Endothelial cell of umbilical vein (primary cell): ENCODE data around the gene WDTC1. TPM values are rescaled to one million over a fixed set of nuclear protein-coding genes. Genes with fewer than 3 reads are reported as not detected.

Experiments
- BruUV-seq: library from RNA; stranded (reverse); fragments of 400-500 nt; replicated peaks from 2 replicates; lab custom pipeline; 2021; lab: Mats Ljungman, UMichigan
- CTCF ChIA-PET: fragments of 300-600, 350-600 bp; sonication (Branson Sonifier 250); formaldehyde crosslinking; loops from one replicate; lab custom pipeline; 2021; ENCODE audit warnings: antibody characterized with exemption, inconsistent platforms; lab: Charles Lee
- POLR2A ChIA-PET: fragments of 300-600, 350-600 bp; sonication (Branson Sonifier 250); formaldehyde crosslinking; loops from one replicate; lab custom pipeline; 2021; ENCODE audit warnings: antibody characterized with exemption, inconsistent platforms; lab: Charles Lee
- DNase-seq: peaks from one replicate; pipeline ENCODE4 v3.0.0-alpha.2; 2011; ENCODE audit warnings: low read depth, low spot score
- FAIRE-seq: peaks from 2 replicates; lab custom pipeline; 2011; peaks lifted over from hg19 to GRCh38; lab: Jason Lieb, UNC
- H2AFZ ChIP-seq: 2 replicates; pipeline ENCODE4 v1.6.0; 2012; ENCODE audit warnings: low read depth, low read length, control low read depth, inconsistent platforms
- H3K27ac ChIP-seq: 2 replicates; pipeline ENCODE4 v1.5.1; 2011; ENCODE audit warnings: low read depth, mild to moderate bottlenecking, control low read depth, low read length, moderate library complexity; ENCODE audit not compliant: insufficient read depth
- H3K27me3 ChIP-seq, 2 experiments: 2 replicates each; pipeline versions ENCODE4 v1.6.0 to v1.6.1; 2011; ENCODE audit warnings: low read length in 2 of 2, mixed read lengths in 1 of 2; ENCODE audit not compliant: control insufficient read depth in 2 of 2, insufficient read depth in 2 of 2
- H3K36me3 ChIP-seq, 2 experiments: 2 replicates in 1 of 2; 3 replicates in 1 of 2; pipeline ENCODE4 v1.5.1; 2011; ENCODE audit warnings: low read length in 2 of 2, mild to moderate bottlenecking in 1 of 2, moderate library complexity in 1 of 2; ENCODE audit not compliant: control insufficient read depth in 2 of 2, insufficient read depth in 2 of 2; ENCODE audit errors: extremely low read depth in 1 of 2
- H3K4me1 ChIP-seq: 3 replicates; pipeline ENCODE4 v1.5.1; 2011; ENCODE audit warnings: mild to moderate bottlenecking, low read length; ENCODE audit not compliant: control insufficient read depth, insufficient read depth; ENCODE audit errors: extremely low read depth
- H3K4me2 ChIP-seq: 2 replicates; pipeline ENCODE4 v1.6.1; 2011; ENCODE audit warnings: low read length, control low read depth, mixed read lengths; ENCODE audit not compliant: insufficient read depth
- H3K4me3 ChIP-seq, 3 experiments: fragments of 200-600 bp in 1 of 3; sonication (generic), shearing (Covaris generic) in 1 of 3; replicated peaks in 1 of 3; 2 replicates each; pipeline ENCODE4 v1.5.1; 2011 to 2016; ENCODE audit warnings: control low read depth in 3 of 3, low read length in 3 of 3, mild to moderate bottlenecking in 2 of 3, inconsistent platforms in 1 of 3, low read depth in 1 of 3, moderate library complexity in 1 of 3; ENCODE audit not compliant: insufficient read depth in 1 of 3
- H3K79me2 ChIP-seq: 2 replicates; pipeline ENCODE4 v1.6.0; 2012; ENCODE audit warnings: low read length, inconsistent platforms; ENCODE audit not compliant: control insufficient read depth, insufficient read depth
- H3K9ac ChIP-seq: replicated peaks from 2 replicates; pipeline ENCODE3; 2011; ENCODE audit warnings: low read length, control low read depth; ENCODE audit not compliant: insufficient read depth; ENCODE audit errors: extremely low read depth
- H3K9me1 ChIP-seq: replicated peaks from 3 replicates; pipeline ENCODE4 v1.6.0; 2011; ENCODE audit warnings: mild to moderate bottlenecking, low read length; ENCODE audit not compliant: control insufficient read depth, insufficient read depth; ENCODE audit errors: extremely low read depth
- H3K9me3 ChIP-seq: replicated peaks from 2 replicates; pipeline ENCODE4 v1.5.1; 2012; ENCODE audit warnings: low read length, inconsistent platforms; ENCODE audit not compliant: control insufficient read depth, insufficient read depth
- H4K20me1 ChIP-seq: replicated peaks from 2 replicates; pipeline ENCODE3; 2011; ENCODE audit warnings: mild to moderate bottlenecking, low read length; ENCODE audit not compliant: control insufficient read depth, insufficient read depth; ENCODE audit errors: extremely low read depth
- EZH2 ChIP-seq: IDR thresholded peaks from 2 replicates; pipeline ENCODE4 v1.6.1; 2012; ENCODE audit warnings: borderline replicate concordance, low read depth, mild to moderate bottlenecking, moderate library complexity, low read length, inconsistent platforms; ENCODE audit not compliant: severe bottlenecking
- FOS ChIP-seq: IDR thresholded peaks from 2 replicates; pipeline ENCODE4 v1.6.1; 2011; ENCODE audit warnings: mild to moderate bottlenecking, low read length, moderate library complexity, borderline replicate concordance; ENCODE audit not compliant: insufficient read depth
- GATA2 ChIP-seq: IDR thresholded peaks from 2 replicates; pipeline ENCODE4 v1.7.0; 2011; ENCODE audit warnings: low read depth, mild to moderate bottlenecking, moderate library complexity, mixed read lengths, low read length; ENCODE audit not compliant: insufficient read length, insufficient read depth
- JUN ChIP-seq: IDR thresholded peaks from 2 replicates; pipeline ENCODE4 v1.6.1; 2011; ENCODE audit warnings: borderline replicate concordance, low read depth; ENCODE audit not compliant: insufficient read length, insufficient read depth
- MYC ChIP-seq: IDR thresholded peaks from one replicate; pipeline ENCODE4 v1.6.1; 2011; ENCODE audit warnings: mild to moderate bottlenecking, low read depth, low read length
- POLR2A ChIP-seq: IDR thresholded peaks from 2 replicates; pipeline ENCODE4 v1.6.1; 2012; ENCODE audit warnings: low read depth, mild to moderate bottlenecking, control low read depth, low read length
- POLR2AphosphoS5 ChIP-seq: IDR thresholded peaks from 2 replicates; pipeline ENCODE4 v1.6.1; 2012; ENCODE audit warnings: low read depth, mild to moderate bottlenecking, control low read depth, low read length, moderate library complexity; ENCODE audit not compliant: insufficient read depth
- dilution Hi-C: fragments of 300-500 bp; cut with MboI; formaldehyde crosslinking; loops from one replicate; pipeline ENCODE4 v1.15.0; 2019; ENCODE audit warnings: low sequenced_read_pairs; ENCODE audit not compliant: extremely low pct_ligation_motif_present
- intact Hi-C: fragments of 100-400 bp; cut with micrococcal nuclease; formaldehyde crosslinking; loops from one replicate; pipeline ENCODE4 v1.10.0; 2022
- polyA plus RNA-seq, 4 experiments: library from polyadenylated mRNA; depleted of rRNA in 3 of 4; stranded (reverse) in 3 of 4; unstranded in 1 of 4; fragments of >200 nt; gene quantifications; 2 replicates each; pipeline versions ENCODE4 v1.2.1 to v1.2.3, GENCODE V29; 2011 to 2012; ENCODE audit warnings: missing spikeins in 1 of 4
- total RNA-seq: library from RNA; stranded (reverse); gene quantifications from 2 replicates; pipeline ENCODE4 v1.2.3, GENCODE V29; 2021
- TF ChIP-seq, protein P1 (sequence below): IDR thresholded peaks from 2 replicates; pipeline ENCODE4 v1.6.1; 2011; ENCODE audit not compliant: insufficient read depth, insufficient read length
- TF ChIP-seq, protein P2 (sequence below), 2 donors: IDR thresholded peaks; 1 replicate in 1 of 2; 2 replicates in 1 of 2; pipeline ENCODE4 v1.5.1; 2011; ENCODE audit warnings: low read length in 2 of 2, mild to moderate bottlenecking in 2 of 2, moderate library complexity in 2 of 2, control low read depth in 1 of 2, inconsistent platforms in 1 of 2, low read depth in 1 of 2; ENCODE audit not compliant: insufficient read depth in 1 of 2; ENCODE audit errors: extremely low read depth in 1 of 2

WDTC1 gene
- total and polyA plus RNA-seq, 2 donors (not counting 3 experiments of a cell fraction or from before 2014, with no cell fraction given) = 15.4 to 27.6 TPM

DNA sequence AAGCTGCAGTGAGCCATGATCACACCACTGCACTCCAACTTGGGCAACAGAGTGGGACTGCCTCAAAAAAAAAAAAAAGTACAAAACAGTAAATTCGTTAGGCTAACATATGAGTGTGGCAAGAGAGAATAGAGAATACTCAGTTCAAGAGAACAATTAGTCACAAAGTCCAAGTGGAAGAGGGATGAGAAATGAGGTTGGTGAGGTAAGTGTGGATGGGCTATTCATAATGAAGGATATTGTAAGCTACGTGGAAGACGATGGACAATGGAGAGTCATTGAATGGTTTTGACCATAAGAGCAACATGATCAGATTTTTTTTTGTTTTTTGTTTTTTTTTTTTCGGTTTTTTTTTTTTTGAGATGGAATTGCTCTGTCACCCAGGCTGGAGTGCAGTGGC is 34.8 kb downstream of the WDTC1 start:
- no peak for FAIRE-seq
- POLR2A ChIA-PET = no interaction called here

More for the DNA sequence above, 34.8 kb downstream of the WDTC1 start:
- H3K36me3 ChIP-seq = no peaks in the 10 kb centered on the region
- H3K9ac ChIP-seq = no peak overlapping the region
- no peak overlapping the region for H3K27ac ChIP-seq
- no peaks in the 10 kb centered on the region for H3K9me1 ChIP-seq
- H3K79me2 ChIP-seq = no peaks in the 10 kb centered on the region
- H2AFZ ChIP-seq = no peak overlapping the region
- no peaks in the 10 kb centered on the region for H3K4me1 ChIP-seq
- no peak overlapping the region for H3K4me2 ChIP-seq
- H4K20me1 ChIP-seq = no peaks in the 10 kb centered on the region
- CTCF ChIA-PET = no interaction called here
- no peak overlapping the region for H3K4me3 ChIP-seq
- intact Hi-C loops (no loop called here), dilution Hi-C loops (no loop called here)
- H3K27me3 ChIP-seq = no peaks in the 10 kb centered on the region
- no peak for TF ChIP-seq MYC
- no peak for TF ChIP-seq POLR2A
- TF ChIP-seq, protein P1, sequence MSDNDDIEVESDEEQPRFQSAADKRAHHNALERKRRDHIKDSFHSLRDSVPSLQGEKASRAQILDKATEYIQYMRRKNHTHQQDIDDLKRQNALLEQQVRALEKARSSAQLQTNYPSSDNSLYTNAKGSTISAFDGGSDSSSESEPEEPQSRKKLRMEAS = no peak
- TF ChIP-seq FOS = no peak
- no peak for TF ChIP-seq POLR2AphosphoS5
- TF ChIP-seq, protein P2, sequence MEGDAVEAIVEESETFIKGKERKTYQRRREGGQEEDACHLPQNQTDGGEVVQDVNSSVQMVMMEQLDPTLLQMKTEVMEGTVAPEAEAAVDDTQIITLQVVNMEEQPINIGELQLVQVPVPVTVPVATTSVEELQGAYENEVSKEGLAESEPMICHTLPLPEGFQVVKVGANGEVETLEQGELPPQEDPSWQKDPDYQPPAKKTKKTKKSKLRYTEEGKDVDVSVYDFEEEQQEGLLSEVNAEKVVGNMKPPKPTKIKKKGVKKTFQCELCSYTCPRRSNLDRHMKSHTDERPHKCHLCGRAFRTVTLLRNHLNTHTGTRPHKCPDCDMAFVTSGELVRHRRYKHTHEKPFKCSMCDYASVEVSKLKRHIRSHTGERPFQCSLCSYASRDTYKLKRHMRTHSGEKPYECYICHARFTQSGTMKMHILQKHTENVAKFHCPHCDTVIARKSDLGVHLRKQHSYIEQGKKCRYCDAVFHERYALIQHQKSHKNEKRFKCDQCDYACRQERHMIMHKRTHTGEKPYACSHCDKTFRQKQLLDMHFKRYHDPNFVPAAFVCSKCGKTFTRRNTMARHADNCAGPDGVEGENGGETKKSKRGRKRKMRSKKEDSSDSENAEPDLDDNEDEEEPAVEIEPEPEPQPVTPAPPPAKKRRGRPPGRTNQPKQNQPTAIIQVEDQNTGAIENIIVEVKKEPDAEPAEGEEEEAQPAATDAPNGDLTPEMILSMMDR (IDR thresholded peaks at IDR 0.05; ENCODE audit: extremely low read depth in 1 of 2, insufficient read depth in 1 of 2, low read depth in 1 of 2, low read length in 2 of 2) = no peak
- no peak for TF ChIP-seq EZH2
- TF ChIP-seq JUN = no peak
- no peak for TF ChIP-seq GATA2
- BruUV-seq = no TSS peak
- no peak for DNase-seq
- H3K9me3 ChIP-seq = no peaks in the 10 kb centered on the region
